ENCODE measurements around the gene IGFBP5.

IGFBP5 gene

DNA sequence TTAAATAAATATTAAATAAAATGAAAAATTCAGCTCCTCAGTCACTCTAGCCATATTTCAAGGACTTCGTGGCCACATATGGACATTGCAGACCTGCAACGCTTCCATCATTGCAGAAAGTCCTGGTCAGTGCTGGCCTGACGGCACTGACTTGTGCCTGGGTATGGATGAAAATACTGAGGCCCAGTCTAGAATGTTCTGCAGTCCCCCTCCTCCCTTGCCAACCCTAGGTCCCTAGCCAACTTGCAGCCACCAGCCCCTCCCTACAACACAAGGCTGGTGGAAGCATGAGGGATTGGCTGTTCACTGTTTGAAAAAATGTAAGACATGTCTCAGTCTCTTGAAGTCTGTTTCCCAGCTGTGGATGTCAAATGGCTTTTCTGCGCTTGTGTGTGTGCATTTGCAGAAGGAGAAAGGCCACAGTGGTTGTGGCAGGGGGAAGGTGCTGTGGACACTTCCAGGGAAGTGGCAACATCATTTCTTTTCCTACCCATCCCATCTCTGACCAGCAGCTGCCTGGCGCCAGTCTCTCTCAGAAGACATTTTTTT is 9.9 kb downstream of the IGFBP5 start:
- Histone ChIP-seq H3K36me3 (ENCODE audit: insufficient read depth, low read depth, low read length) (no peaks in the 10 kb centered on the region), H3K4me1 (ENCODE audit: insufficient read depth, low read length) (peaks cover 8% of the 10 kb centered on the region; the same call in 1 of the 2 replicates), H3K27ac (ENCODE audit: low read length) (no peak overlapping the region), H3K4me3 (ENCODE audit: low read length) (no peak overlapping the region), H3K9ac (ENCODE audit: low read depth, low read length) (no peak overlapping the region), H3K9me3 (ENCODE audit: insufficient read depth, low read depth, low read length) (no peaks in the 10 kb centered on the region), H3K27me3 (ENCODE audit: insufficient read depth, low read length) (peaks cover 15% of the 10 kb centered on the region)

DNA sequence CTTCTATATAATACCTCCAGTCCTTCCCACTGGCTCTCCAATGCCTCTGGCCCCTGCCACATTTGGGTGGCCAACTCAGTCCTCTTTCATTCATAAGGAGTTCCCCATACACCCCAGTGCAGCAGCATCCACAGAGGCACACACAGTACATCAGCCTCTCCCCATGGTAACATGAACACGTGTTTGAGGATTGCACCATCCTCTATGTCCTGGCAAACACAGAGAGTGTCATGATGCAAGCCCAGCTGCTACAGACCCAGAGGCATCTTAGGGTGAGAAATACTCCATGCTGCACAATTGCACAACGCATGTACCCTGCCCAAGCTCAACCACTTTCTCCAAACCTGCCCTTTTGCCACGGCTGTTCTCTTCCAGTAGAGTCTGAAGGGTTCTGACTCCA is 11.5 kb downstream of the IGFBP5 start:
- H3K9ac ChIP-seq (ENCODE audit: low read depth, low read length) = no peak overlapping the region
- no peaks in the 10 kb centered on the region for H3K9me3 ChIP-seq (ENCODE audit: insufficient read depth, low read depth, low read length)
- 0 out of 2 replicates have a peak, but pooled peaks cover 3% of the 10 kb centered on the region for H3K4me1 ChIP-seq (ENCODE audit: insufficient read depth, low read length)
- no peak overlapping the region for H3K4me3 ChIP-seq (ENCODE audit: low read length)
- H3K27me3 ChIP-seq (ENCODE audit: insufficient read depth, low read length) = no peaks in the 10 kb centered on the region
- H3K36me3 ChIP-seq (ENCODE audit: insufficient read depth, low read depth, low read length) = no peaks in the 10 kb centered on the region
- H3K27ac ChIP-seq (ENCODE audit: low read length) = no peak overlapping the region

DNA sequence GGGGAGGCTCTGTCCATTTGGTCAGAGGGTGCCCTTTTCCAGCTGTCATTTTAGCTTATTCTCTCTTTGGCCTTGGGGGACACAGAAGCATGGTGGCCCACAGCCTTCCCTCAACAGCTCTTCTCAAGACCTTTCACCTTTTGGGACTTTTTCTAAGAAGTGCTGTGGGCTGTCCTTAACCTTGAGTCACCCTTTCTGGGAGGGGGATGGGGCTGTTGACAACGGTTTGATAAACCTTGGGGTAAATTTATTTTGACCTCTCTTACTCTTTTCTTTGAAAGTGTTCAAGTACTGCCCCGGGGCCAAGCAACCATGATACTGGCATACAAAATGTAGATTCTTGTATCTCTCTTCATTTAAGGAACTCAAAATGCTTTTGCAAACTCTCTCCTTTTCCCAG is 13.7 kb downstream of the IGFBP5 start:
- Histone ChIP-seq H3K27me3 (ENCODE audit: insufficient read depth, low read length) (no peaks in the 10 kb centered on the region), H3K27ac (ENCODE audit: low read length) (no peak overlapping the region)

DNA sequence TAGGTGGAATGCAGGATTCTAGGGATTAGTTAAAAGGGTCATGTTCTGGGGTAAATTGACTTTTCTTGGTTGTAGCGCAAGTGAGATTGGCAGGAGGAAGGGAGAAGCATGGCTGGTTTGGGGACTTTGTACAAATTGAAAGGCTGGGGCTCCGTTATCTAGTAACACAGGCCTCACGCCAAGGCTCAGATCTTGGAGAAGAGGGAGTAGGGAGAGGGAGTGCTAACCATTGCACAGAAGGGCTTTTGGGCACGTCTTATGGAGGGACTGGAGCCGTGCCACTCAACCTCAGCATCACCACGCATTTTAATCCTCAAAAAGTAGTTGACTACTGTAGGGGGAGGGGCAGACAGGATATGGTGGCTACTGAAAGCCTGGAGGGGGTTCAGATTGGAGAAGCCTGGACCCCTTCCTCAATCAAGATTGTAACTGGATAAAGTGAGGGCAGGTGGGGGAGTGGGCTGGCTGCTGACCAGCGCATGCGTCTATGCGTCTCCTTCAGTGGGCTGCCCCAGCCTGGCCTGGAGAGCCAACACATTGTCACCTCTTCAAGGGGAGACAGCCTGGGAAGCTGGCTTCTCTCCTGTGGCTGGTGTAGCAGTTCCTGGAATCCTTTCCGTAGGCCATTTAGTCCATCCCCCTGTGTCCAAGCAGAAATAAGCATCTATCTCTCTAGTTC is 14.3 kb downstream of the IGFBP5 start:
- Histone ChIP-seq H3K27me3 (ENCODE audit: insufficient read depth, low read length) (no peaks in the 10 kb centered on the region), H3K4me1 (ENCODE audit: insufficient read depth, low read length) (0 out of 2 replicates have a peak, but pooled peaks cover 3% of the 10 kb centered on the region), H3K9me3 (ENCODE audit: insufficient read depth, low read depth, low read length) (no peaks in the 10 kb centered on the region), H3K27ac (ENCODE audit: low read length) (no peak overlapping the region), H3K9ac (ENCODE audit: low read depth, low read length) (no peak overlapping the region), H3K36me3 (ENCODE audit: insufficient read depth, low read depth, low read length) (no peaks in the 10 kb centered on the region), H3K4me3 (ENCODE audit: low read length) (no peak overlapping the region)

More for the DNA sequence above, 13.7 kb downstream of the IGFBP5 start:
- Histone ChIP-seq H3K9ac (ENCODE audit: low read depth, low read length) (no peak overlapping the region), H3K36me3 (ENCODE audit: insufficient read depth, low read depth, low read length) (no peaks in the 10 kb centered on the region), H3K4me1 (ENCODE audit: insufficient read depth, low read length) (0 out of 2 replicates have a peak, but pooled peaks cover 3% of the 10 kb centered on the region), H3K4me3 (ENCODE audit: low read length) (no peak overlapping the region), H3K9me3 (ENCODE audit: insufficient read depth, low read depth, low read length) (no peaks in the 10 kb centered on the region)

DNA sequence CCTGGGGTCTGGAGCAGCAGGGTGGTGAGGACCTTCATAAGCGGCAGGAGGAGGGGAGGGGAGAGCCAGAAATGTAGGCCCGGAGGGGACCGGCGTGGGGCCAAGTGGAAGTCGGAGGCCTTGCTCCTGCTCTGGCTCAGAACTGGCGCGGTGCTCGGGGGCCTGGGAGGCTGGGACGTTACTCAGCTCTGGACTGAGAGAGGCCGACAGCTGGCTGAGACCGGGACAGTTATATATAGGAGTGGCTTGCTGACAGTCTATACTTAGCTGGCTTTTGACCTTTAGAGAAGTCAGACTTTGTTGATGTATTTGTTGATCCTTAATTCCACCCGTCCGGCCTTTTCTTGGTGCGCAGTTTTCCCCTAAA is 15.7 kb downstream of the IGFBP5 start:
- Histone ChIP-seq H3K9ac (ENCODE audit: low read depth, low read length) (no peak overlapping the region), H3K27ac (ENCODE audit: low read length) (no peak overlapping the region), H3K4me3 (ENCODE audit: low read length) (no peak overlapping the region), H3K36me3 (ENCODE audit: insufficient read depth, low read depth, low read length) (no peaks in the 10 kb centered on the region), H3K27me3 (ENCODE audit: insufficient read depth, low read length) (no peaks in the 10 kb centered on the region), H3K9me3 (ENCODE audit: insufficient read depth, low read depth, low read length) (no peaks in the 10 kb centered on the region), H3K4me1 (ENCODE audit: insufficient read depth, low read length) (0 out of 2 replicates have a peak, but pooled peaks cover 3% of the 10 kb centered on the region)

DNA sequence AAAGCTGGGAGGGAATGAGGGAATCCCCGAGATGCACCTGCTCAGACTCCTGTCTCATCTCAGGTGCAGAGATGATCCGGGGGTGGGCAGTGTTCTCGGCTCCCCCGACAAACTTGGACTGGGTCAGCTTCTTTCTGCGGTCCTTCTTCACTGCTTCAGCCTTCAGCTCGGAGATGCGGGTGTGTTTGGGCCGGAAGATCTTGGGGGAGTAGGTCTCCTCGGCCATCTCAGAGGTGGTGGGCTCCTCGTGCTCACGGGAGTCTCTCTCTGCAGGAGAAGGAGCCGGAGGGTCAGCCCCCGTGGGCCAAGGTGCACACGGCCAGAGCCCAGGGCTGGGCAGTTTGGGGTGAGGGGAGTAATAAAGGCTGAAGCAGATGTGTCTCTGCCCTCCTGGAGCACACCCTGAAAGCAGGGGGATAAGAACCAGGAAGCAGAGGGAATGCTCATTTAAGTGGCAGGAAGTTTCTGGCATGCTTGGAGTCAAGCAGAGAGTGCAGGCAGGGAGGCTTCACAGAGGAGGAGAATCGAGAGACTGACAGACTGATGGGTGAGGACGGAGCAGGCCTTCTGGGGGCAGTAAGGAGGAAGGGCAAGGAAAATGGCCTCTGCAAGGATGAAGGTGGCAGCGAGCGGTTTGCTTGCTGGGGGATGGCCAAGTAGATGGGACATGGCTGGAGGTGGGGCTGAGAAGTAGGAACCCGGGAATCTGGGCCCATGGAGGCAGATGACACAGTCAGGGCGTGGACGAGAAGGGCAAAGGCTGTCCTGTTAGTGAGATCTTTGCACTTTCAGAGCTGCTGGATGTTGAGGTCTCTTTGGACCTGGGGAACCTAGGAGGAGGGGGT is 16.3 kb downstream of the IGFBP5 start:
- 0 out of 2 replicates have a peak, but pooled peaks cover 3% of the 10 kb centered on the region for H3K4me1 ChIP-seq (ENCODE audit: insufficient read depth, low read length)
- no peaks in the 10 kb centered on the region for H3K9me3 ChIP-seq (ENCODE audit: insufficient read depth, low read depth, low read length)
- H3K4me3 ChIP-seq (ENCODE audit: low read length) = no peak overlapping the region
- H3K36me3 ChIP-seq (ENCODE audit: insufficient read depth, low read depth, low read length) = no peaks in the 10 kb centered on the region
- H3K27ac ChIP-seq (ENCODE audit: low read length) = no peak overlapping the region
- no peak overlapping the region for H3K9ac ChIP-seq (ENCODE audit: low read depth, low read length)
- no peaks in the 10 kb centered on the region for H3K27me3 ChIP-seq (ENCODE audit: insufficient read depth, low read length)

DNA sequence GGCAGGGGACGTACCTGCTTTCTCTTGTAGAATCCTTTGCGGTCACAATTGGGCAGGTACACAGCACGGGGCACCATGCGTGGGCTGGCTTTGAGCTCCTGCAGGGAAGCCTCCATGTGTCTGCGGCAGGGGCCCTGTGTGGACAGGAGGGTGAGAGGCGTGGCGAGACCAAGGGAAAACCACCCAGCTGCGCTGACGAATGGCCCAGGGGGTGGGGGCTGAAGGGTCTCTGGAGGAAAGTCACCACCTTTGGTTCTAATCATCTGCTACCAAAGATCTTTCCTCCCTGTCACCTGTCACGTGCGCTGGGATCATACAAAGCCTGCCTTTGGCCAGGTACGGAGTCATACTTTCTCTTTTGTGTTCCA is 17.3 kb downstream of the IGFBP5 start:
- H3K4me1 ChIP-seq (ENCODE audit: insufficient read depth, low read length) = 0 out of 2 replicates have a peak, but pooled peaks cover 3% of the 10 kb centered on the region
- H3K36me3 ChIP-seq (ENCODE audit: insufficient read depth, low read depth, low read length) = no peaks in the 10 kb centered on the region
- H3K4me3 ChIP-seq (ENCODE audit: low read length) = no peak overlapping the region
- H3K9me3 ChIP-seq (ENCODE audit: insufficient read depth, low read depth, low read length) = no peaks in the 10 kb centered on the region
- H3K9ac ChIP-seq (ENCODE audit: low read depth, low read length) = no peak overlapping the region
- no peak overlapping the region for H3K27ac ChIP-seq (ENCODE audit: low read length)
- no peaks in the 10 kb centered on the region for H3K27me3 ChIP-seq (ENCODE audit: insufficient read depth, low read length)

DNA sequence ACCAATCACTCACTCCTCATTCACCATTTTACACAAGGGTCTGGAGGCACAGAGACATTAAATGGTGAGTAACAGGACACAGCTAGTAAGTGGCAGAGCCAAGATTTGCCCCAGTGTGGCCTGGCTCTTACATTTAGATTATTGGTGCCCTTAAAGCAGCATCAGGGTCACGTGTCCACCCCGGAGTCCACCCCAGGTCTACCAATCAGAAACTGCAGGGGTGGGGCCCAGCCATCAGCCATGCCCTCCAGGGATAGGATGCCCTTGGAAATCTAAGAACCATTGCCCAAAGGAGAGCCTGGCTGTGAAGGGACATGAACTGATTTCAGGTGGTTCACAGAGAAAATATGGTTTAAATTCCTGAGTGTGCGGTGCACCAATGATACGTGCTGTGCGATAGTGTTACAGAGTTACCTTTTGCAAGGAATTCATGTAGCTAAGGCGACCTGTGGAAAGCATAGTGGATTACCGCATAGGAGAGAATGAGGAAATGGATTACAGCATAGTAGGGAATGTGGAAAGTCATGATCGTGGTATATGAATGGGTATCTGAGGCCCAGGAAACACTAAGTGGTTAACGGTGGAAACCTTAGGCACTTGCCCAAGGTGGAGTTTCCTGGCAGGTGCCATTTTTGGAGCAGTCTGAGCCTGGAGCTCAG is 17.8 kb downstream of the IGFBP5 start:
- no peak overlapping the region for H3K4me3 ChIP-seq (ENCODE audit: low read length)
- no peaks in the 10 kb centered on the region for H3K36me3 ChIP-seq (ENCODE audit: insufficient read depth, low read depth, low read length)
- 0 out of 2 replicates have a peak, but pooled peaks cover 3% of the 10 kb centered on the region for H3K4me1 ChIP-seq (ENCODE audit: insufficient read depth, low read length)
- H3K27me3 ChIP-seq (ENCODE audit: insufficient read depth, low read length) = no peaks in the 10 kb centered on the region
- no peak overlapping the region for H3K9ac ChIP-seq (ENCODE audit: low read depth, low read length)
- H3K9me3 ChIP-seq (ENCODE audit: insufficient read depth, low read depth, low read length) = no peaks in the 10 kb centered on the region
- no peak overlapping the region for H3K27ac ChIP-seq (ENCODE audit: low read length)

DNA sequence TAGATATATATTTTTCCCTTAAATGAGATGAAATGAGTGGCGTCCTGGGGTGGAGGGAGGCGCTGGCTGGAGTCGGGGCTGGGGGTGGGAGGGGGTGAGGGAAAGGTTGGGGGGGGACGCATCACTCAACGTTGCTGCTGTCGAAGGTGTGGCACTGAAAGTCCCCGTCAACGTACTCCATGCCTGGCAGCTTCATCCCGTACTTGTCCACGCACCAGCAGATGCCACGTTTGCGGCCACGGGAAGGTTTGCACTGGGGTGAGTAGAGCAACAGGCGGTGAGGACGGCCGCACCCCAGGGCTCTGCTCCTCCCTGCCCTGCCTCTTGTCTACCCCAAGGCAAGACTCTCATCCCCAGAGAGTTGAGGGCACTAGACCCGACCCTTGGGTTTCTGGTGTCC is 18.7 kb downstream of the IGFBP5 start:
- H3K4me3 ChIP-seq (ENCODE audit: low read length) = no peak overlapping the region
- H3K27me3 ChIP-seq (ENCODE audit: insufficient read depth, low read length) = no peaks in the 10 kb centered on the region
- no peaks in the 10 kb centered on the region for H3K36me3 ChIP-seq (ENCODE audit: insufficient read depth, low read depth, low read length)
- no peak overlapping the region for H3K9ac ChIP-seq (ENCODE audit: low read depth, low read length)
- H3K9me3 ChIP-seq (ENCODE audit: insufficient read depth, low read depth, low read length) = no peaks in the 10 kb centered on the region
- H3K4me1 ChIP-seq (ENCODE audit: insufficient read depth, low read length) = no peaks in the 10 kb centered on the region
- H3K27ac ChIP-seq (ENCODE audit: low read length) = no peak overlapping the region

DNA sequence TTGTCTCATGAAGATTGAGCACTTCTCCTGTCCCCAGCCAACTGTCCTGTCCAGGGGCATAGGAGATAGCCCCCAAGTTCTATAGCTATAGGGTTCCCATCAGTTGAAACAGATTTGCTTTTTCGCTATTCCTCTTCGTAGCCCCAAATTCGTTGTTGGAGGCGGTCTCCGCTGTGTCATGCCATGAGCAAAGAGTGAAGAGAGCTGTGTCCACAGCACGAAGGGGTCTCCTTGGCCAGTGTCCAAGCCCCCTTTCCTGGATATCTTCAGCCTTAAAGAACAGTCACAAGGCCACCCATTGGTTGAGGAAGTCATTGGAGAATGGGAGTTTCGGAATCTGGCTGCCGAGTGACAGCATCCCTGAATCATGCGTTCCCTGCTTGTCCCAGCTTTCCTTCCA is 21.0 kb downstream of the IGFBP5 start:
- Histone ChIP-seq H3K9ac (ENCODE audit: low read depth, low read length) (no peak overlapping the region), H3K27me3 (ENCODE audit: insufficient read depth, low read length) (no peaks in the 10 kb centered on the region), H3K4me3 (ENCODE audit: low read length) (no peak overlapping the region), H3K9me3 (ENCODE audit: insufficient read depth, low read depth, low read length) (no peaks in the 10 kb centered on the region), H3K4me1 (ENCODE audit: insufficient read depth, low read length) (no peaks in the 10 kb centered on the region), H3K27ac (ENCODE audit: low read length) (no peak overlapping the region), H3K36me3 (ENCODE audit: insufficient read depth, low read depth, low read length) (no peaks in the 10 kb centered on the region)

DNA sequence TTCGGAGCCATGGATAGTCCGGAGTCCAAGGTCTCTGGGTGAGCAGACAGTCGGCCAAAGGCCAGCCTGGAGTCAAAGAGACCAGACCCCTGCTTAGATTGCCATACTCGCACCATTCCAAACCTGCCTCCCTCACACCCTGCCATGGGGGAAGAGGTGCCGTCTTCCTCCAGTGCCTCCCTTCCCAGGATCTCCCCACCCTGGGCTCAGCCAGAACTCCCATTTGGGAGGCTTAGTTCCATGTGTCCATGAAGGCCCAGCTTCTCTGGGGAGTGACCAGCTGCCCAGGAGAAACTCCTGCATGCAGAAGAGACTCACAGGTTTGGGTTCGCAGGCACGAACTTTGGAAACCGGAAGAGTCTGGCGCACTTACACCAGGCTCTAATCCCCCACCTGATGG is 21.7 kb downstream of the IGFBP5 start:
- no peak overlapping the region for H3K4me3 ChIP-seq (ENCODE audit: low read length)
- no peaks in the 10 kb centered on the region for H3K27me3 ChIP-seq (ENCODE audit: insufficient read depth, low read length)
- no peaks in the 10 kb centered on the region for H3K36me3 ChIP-seq (ENCODE audit: insufficient read depth, low read depth, low read length)
- no peaks in the 10 kb centered on the region for H3K4me1 ChIP-seq (ENCODE audit: insufficient read depth, low read length)
- H3K9ac ChIP-seq (ENCODE audit: low read depth, low read length) = no peak overlapping the region
- no peaks in the 10 kb centered on the region for H3K9me3 ChIP-seq (ENCODE audit: insufficient read depth, low read depth, low read length)
- no peak overlapping the region for H3K27ac ChIP-seq (ENCODE audit: low read length)

Measured in iPS-20b (cell line).